GM19023 (cell line): ENCODE measurements around the gene FLVCR1.
A peak's percentile ranks its signal among the peaks of the same experiment; 100 is the strongest.
"Not testable (repeated sequence)": the region's sequence is repeated elsewhere in the genome, so short reads cannot be mapped to it uniquely, and the experiment has no call there.

ENCODE experiments used
- ATAC-seq: cut with Tn5 transposase; IDR thresholded peaks from one replicate; pipeline ENCODE4 v1.9.1; 2021; ENCODE audit warnings: mild to moderate bottlenecking, moderate library complexity; ENCODE audit not compliant: unreplicated experiment

Gene FLVCR1

GRCh38 chr1:212858461-212859265, 588 bp downstream of the FLVCR1 start:
- ATAC-seq: peak; percentile 20

- no peak for ATAC-seq
These were observed 2.9 kb downstream of the FLVCR1 start for GRCh38 chr1:212860713-212861581.

- ATAC-seq: no peak
These were observed 4.1 kb downstream of the FLVCR1 start for GRCh38 chr1:212862111-212862690.

GRCh38 chr1:212863345-212863744, 5.3 kb downstream of the FLVCR1 start:
- ATAC-seq: not testable (repeated sequence)

- ATAC-seq: no peak
These were observed 6.1 kb downstream of the FLVCR1 start for GRCh38 chr1:212864201-212864600.

- ATAC-seq: no peak
These were observed 9.1 kb downstream of the FLVCR1 start for GRCh38 chr1:212867192-212867591.

- no peak for ATAC-seq
These were observed 13.9 kb downstream of the FLVCR1 start for GRCh38 chr1:212871976-212872375.

GRCh38 chr1:212873518-212873917, 15.4 kb downstream of the FLVCR1 start:
- ATAC-seq: peak; percentile 48

GRCh38 chr1:212878418-212878817, 20.3 kb downstream of the FLVCR1 start:
- no peak for ATAC-seq

GRCh38 chr1:212879947-212880690, 22.0 kb downstream of the FLVCR1 start:
- ATAC-seq: no peak

- ATAC-seq: no peak
These were observed 26.5 kb downstream of the FLVCR1 start for GRCh38 chr1:212884592-212884991.

- no peak for ATAC-seq
These were observed 34.0 kb downstream of the FLVCR1 start for GRCh38 chr1:212892108-212892507.

GRCh38 chr1:212899845-212900244, 41.8 kb downstream of the FLVCR1 start:
- no peak for ATAC-seq

- ATAC-seq: no peak
These were observed 43.2 kb downstream of the FLVCR1 start for GRCh38 chr1:212901290-212901689.

GRCh38 chr1:212902054-212902453, 44.0 kb downstream of the FLVCR1 start:
- ATAC-seq: no peak

- no peak for ATAC-seq
These were observed 45.6 kb downstream of the FLVCR1 start for GRCh38 chr1:212903664-212904063.

GRCh38 chr1:212908071-212908470, 50.0 kb downstream of the FLVCR1 start:
- not testable (repeated sequence) for ATAC-seq

- no peak for ATAC-seq
These were observed 50.9 kb downstream of the FLVCR1 start for GRCh38 chr1:212908971-212909370.

- no peak for ATAC-seq
These were observed 51.6 kb downstream of the FLVCR1 start for GRCh38 chr1:212909652-212910063.

- not testable (repeated sequence) for ATAC-seq
These were observed 52.1 kb downstream of the FLVCR1 start for GRCh38 chr1:212910213-212910612.

GRCh38 chr1:212913638-212914037, 55.6 kb downstream of the FLVCR1 start:
- ATAC-seq: not testable (repeated sequence)
